GM18873 (cell line): Measurements from ENCODE around the gene LIM2.
"Not testable (repeated sequence)": the region's sequence is repeated elsewhere in the genome, so short reads cannot be mapped to it uniquely, and the experiment has no call there.

Source experiments
- ATAC-seq: cut with Tn5 transposase; IDR thresholded peaks from one replicate; pipeline ENCODE4 v1.9.1; 2021; ENCODE audit warnings: mild to moderate bottlenecking, moderate library complexity, moderate number of reproducible peaks; ENCODE audit not compliant: unreplicated experiment, low FRiP score

The LIM2 gene

GRCh38 chr19:51387924-51388389 lies at the start of gene LIM2:
LIM2 (minus strand) TSS chr19:51387974; CDS start chr19:51387443, 531 bp downstream.
- no peak for ATAC-seq

- ATAC-seq: no peak
Observed at GRCh38 chr19:51434456-51434855, 46.7 kb upstream of the LIM2 start.

GRCh38 chr19:51433043-51433442 lies 45.3 kb upstream of the LIM2 start:
- ATAC-seq: no peak

GRCh38 chr19:51431124-51431523 lies 43.4 kb upstream of the LIM2 start:
- no peak for ATAC-seq

- no peak for ATAC-seq
Observed at GRCh38 chr19:51430221-51430620, 42.4 kb upstream of the LIM2 start.

GRCh38 chr19:51427201-51427600 lies 39.4 kb upstream of the LIM2 start:
- ATAC-seq: no peak

- no peak for ATAC-seq
Observed at GRCh38 chr19:51422053-51422448, 34.3 kb upstream of the LIM2 start.

- no peak for ATAC-seq
Observed at GRCh38 chr19:51421229-51422052, 33.7 kb upstream of the LIM2 start.

GRCh38 chr19:51420511-51420910 lies 32.7 kb upstream of the LIM2 start:
- ATAC-seq: not testable (repeated sequence)

GRCh38 chr19:51418707-51419106 lies 30.9 kb upstream of the LIM2 start:
- ATAC-seq: no peak

GRCh38 chr19:51417810-51418157 lies 30.0 kb upstream of the LIM2 start:
- ATAC-seq: no peak

GRCh38 chr19:51417107-51417809 lies 29.5 kb upstream of the LIM2 start, which contains the start of gene SIGLEC10:
SIGLEC10 (minus strand) TSS chr19:51417642; CDS start chr19:51417581, 61 bp downstream.
- ATAC-seq: no peak

- not testable (repeated sequence) for ATAC-seq
Observed at GRCh38 chr19:51416422-51416821, 28.6 kb upstream of the LIM2 start.

- no peak for ATAC-seq
Observed at GRCh38 chr19:51415187-51415586, 27.4 kb upstream of the LIM2 start.

- ATAC-seq: no peak
Observed at GRCh38 chr19:51410950-51411748, 23.4 kb upstream of the LIM2 start.

- no peak for ATAC-seq
Observed at GRCh38 chr19:51407511-51408131, 19.8 kb upstream of the LIM2 start.

- no peak for ATAC-seq
Observed at GRCh38 chr19:51402117-51402516, 14.3 kb upstream of the LIM2 start.

GRCh38 chr19:51399936-51400335 lies 12.2 kb upstream of the LIM2 start:
- not testable (repeated sequence) for ATAC-seq

GRCh38 chr19:51399231-51399630 lies 11.5 kb upstream of the LIM2 start:
- no peak for ATAC-seq

GRCh38 chr19:51398096-51398704 lies 10.4 kb upstream of the LIM2 start:
- ATAC-seq: no peak
